ENCODE measurements around the gene LGALS3BP.
A peak's percentile ranks its signal among the peaks of the same experiment; 100 is the strongest.
"Not testable (repeated sequence)": the region's sequence is repeated elsewhere in the genome, so short reads cannot be mapped to it uniquely, and the experiment has no call there.

Gene LGALS3BP, protein sequence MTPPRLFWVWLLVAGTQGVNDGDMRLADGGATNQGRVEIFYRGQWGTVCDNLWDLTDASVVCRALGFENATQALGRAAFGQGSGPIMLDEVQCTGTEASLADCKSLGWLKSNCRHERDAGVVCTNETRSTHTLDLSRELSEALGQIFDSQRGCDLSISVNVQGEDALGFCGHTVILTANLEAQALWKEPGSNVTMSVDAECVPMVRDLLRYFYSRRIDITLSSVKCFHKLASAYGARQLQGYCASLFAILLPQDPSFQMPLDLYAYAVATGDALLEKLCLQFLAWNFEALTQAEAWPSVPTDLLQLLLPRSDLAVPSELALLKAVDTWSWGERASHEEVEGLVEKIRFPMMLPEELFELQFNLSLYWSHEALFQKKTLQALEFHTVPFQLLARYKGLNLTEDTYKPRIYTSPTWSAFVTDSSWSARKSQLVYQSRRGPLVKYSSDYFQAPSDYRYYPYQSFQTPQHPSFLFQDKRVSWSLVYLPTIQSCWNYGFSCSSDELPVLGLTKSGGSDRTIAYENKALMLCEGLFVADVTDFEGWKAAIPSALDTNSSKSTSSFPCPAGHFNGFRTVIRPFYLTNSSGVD

DNA sequence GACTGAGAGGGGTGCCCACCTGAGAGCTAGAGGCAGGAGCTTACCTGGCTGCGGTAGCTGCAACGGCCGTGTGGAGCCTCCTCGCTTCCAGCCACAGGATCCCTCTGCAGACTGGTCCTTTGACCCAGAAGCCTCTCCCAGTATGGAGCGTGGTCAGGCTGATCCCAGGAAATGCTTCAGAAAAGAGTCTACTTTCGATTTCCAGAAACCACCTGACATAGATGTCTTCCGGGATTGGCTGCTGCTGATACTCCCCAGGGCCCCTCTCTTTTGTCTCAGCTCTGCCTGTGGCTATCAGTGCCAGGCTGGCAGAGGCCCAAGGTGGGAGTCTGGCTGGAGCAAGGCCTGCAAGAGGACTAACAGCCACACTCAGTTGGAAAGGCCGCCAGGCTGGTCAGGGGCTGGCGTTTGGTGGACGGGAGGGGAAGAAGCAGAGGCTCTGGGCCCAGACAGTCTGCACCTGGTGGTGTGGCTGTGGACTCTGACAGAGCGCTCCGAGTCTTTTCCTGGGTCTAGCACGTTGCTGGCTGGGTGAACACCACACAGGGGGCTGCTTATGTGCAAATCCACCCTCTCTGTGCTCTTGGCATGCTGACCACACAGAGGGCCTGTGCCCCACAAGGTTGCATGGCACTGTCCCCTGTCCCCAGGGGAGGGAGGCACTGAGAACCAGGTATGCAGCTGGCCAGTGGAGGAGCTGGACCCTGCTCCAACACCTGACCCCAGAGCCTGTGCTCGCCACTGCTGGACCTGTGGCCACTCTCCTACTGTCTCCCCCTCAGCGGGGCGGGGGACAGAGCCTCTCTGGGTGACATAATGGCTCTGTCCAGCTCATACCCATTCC lies at the start of gene LGALS3BP:
TSS of gene LGALS3BP (minus strand) at position 144 of the 844 bp plus-strand sequence. CDS start 2,732 bp downstream, outside the sequence.
- peak; percentile 37 for DNase-seq

DNA sequence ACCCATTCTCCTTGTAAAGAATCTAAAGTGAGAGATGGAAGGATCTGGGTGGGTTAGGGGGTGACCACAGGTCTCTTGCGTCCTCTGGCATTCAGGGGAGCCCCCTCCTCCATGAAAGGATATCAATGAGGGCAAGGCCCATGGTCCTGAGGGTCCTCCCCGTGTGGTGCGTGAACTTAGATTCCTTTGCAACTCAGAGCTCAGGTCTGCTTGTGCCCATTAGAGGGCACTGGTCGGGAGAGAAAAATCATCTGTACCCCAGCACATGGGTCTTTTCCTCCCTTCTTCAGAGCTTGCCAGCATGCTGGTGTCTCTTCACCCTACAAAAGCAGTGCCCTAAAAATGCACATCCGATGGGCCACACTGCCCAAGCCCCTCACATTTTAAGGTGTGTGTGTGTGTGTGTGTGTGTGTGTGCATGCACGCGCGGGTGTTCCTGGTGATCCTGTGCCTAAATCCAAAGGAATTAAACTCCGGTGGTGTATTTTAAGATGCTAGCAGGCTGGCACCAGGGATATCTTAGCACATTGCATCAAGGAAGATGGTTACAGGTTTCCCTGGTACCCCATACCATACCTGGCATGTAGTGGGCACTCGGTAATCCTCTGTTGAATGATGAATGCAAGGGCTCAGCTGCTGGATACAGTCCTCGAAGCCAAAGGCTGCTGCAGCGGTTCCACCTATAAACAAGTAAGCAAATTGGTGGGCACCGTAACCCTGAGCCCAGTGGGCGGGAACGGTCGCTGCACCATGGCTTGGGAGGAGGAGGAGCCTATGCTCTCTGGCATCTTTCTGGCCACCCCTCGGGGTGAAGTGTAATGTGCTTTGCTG lies 49.0 kb upstream of the LGALS3BP start:
- no peak for DNase-seq

- no peak for DNase-seq
These were observed 48.3 kb upstream of the LGALS3BP start for GRCh38 chr17:79027925-79028491.

- DNase-seq, result no peak
These were observed 47.7 kb upstream of the LGALS3BP start for GRCh38 chr17:79027274-79027924.

DNA sequence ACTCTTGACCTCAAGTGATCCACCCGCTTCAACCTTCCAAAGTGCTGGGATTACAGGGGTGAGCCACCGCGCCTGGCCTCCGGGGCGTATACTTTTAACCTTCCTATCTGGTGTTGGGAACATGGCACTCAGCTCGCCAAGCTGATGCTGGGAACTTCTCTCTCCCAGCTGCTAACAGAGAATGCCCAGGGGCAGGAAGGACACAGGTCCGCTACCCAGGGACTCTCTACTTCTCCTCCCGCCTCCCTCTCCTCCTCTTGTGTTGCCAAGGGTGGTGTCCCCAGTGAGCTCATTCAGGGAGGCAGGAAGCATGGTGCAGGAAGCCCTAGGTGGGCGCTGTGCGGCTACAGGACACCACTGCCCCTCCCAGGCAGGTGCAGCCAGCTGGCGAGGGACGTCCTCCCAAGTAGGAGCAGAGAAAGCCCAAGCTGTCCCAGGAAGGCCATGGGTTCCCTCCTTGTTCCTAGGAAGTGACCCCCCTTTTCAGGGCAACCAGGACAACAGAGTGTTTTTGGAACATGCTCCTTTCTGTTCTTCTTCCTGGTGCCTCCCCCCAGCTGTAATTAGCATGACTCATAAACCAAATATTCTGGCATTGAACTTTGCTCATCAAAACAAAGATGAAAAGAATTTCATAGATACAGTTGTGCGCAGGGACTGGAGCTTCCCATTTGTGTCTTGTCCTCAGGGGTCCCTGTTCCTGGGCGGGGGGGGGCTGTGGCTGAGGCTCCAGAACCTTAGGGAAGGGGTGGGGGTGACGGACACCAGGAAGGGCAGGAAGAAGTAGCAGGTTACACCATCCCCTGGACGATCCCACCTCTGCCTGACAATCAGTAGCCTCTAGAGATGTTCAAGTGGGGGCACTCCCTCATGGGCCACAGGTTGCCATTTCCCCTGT lies 46.9 kb upstream of the LGALS3BP start:
- DNase-seq, result no peak

GRCh38 chr17:79024901-79025737 lies 45.4 kb upstream of the LGALS3BP start:
- no peak for DNase-seq

GRCh38 chr17:79023886-79024771 lies 44.4 kb upstream of the LGALS3BP start, which contains the start of gene C1QTNF1:
Gene C1QTNF1, plus strand, starts transcription at chr17:79024169. Its CDS starts 19,800 bp downstream, at chr17:79043969.
- DNase-seq, result no peak

DNA sequence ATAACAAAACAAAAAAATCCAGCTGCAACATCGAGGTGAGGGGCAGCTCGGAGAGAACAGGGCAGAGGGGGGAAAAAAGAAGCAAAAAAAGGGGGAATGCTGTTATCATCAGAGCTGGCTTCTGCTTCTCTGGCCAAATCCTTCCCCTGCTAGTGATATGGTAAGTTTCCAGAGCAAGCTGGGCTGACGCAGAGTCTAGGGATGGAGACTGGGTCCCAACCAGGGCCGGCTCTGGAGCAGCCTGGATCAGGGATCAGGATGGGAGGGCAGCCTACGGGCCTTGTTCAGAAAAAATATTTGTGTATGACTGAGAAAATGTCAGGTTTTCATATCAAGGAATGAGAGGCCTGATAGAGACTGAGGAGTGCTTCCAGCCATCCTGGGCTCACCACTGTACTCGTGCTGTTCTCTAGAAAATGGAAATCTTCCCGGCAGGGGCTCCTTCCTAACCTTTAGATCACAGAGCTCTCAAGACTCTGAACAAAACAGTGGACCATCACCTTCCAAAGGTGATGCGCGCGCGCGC lies 43.5 kb upstream of the LGALS3BP start:
- no peak for DNase-seq

DNA sequence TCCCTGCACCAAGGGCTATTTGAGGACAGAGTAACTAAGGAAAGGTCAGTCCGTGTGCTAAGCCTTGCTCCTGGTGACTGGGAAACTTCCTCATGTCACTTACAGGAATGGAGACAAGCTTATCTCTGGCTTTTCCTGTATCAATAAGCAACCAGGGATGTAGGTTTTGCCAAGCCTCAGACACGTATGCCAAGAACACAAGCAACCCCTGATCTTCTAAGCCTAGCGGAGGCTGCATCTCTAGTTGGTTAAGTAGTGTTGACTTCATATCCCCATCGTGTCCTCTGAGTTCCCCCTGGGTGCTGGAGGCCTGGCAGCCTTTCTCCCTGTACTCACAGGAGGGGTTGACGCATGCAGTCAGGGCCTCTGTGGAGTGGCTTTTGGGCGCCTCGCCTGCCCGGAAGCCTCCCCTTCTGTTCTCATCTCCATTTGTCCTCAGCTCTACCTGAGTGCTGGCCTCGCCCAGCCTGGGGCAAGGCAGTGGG lies 42.8 kb upstream of the LGALS3BP start:
- DNase-seq, result no peak

GRCh38 chr17:79021929-79022328 lies 42.2 kb upstream of the LGALS3BP start:
- not testable (repeated sequence) for DNase-seq

GRCh38 chr17:79020631-79021301 lies 41.0 kb upstream of the LGALS3BP start:
- no peak for DNase-seq

DNA sequence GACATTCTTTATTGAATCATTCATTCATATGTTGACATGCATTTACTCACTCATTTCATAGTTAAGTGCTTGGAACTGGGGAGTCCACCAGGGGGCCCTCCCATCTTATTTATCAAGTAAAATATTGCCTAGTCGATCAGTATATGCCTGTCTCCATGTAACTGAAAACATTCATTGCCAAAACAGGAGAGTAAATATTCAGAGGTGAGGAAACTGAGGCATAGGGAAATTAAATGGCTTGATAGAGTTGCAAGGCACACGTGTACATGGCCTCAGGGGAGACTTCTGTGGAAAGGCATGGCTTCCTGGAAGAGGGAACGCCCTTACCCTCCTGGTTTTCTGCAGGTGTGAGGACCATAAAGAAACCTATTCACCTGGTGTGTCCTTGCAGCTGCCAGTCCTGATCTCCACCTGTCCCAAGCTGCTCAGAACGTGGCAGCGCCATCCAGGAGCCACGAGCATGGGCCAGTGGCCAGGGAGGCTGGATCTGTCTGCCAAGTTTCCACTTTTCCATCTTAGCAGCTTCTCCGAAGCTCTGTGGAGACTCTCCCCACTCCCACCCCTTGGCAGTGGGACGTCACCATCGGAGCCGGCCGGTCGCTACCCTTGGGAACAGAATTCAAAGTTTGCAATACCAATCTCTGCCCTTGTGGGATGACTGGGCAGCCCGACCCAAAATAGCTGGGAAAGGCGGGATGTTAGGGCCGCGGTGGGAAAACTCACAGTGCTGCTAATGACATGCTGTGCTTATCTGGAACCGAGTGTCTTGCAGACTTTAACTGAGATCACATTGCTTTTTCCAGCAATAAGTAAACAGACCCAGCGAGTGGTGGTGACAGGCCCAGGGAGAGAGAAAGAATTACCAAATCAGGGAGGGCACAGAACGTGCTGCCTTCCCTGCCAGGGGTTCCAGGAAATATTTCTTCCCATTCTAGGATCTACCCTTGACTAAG lies 40.2 kb upstream of the LGALS3BP start:
- DNase-seq, result peak; percentile 36

DNA sequence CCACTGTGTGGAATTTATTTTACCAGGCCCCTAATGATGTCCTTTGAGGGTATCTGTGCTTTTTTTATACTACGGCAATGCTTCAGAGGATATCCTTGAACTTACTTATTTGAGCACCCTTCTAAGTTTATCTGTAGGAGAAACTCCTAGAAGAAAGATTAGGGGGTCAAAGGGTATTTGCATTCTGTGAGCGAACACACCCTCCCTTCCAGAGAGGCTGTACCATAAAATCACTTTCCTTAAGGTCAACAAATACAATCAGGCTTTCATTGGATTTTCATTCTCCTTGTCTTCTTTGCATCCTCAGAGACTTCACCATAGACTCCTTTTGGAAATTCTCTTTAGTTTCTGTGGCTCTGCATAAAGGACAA lies 39.5 kb upstream of the LGALS3BP start:
- no peak for DNase-seq

DNA sequence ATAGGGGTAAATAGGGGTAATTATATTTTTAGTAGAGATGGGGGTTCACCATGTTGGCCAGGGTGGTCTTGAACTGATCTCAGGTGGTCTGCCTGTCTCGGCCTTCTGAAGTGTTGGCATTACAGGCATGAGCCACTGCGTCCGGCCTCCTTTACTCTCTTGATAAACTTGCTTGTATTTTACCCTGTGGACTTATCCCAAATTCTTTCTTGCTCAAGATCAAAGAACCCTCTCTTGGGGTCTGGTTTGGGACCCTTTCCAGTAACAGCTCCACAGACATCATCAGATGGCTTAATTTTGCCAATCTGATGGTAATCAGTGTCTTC lies 38.6 kb upstream of the LGALS3BP start:
- no peak for DNase-seq

- DNase-seq, result no peak
These were observed 38.0 kb upstream of the LGALS3BP start for GRCh38 chr17:79017546-79018369.
